ENCODE measurements around the gene MEIS1. TPM values are rescaled to one million over a fixed set of nuclear protein-coding genes. Genes with fewer than 3 reads are reported as not detected.
"Not testable (repeated sequence)": the region's sequence is repeated elsewhere in the genome, so short reads cannot be mapped to it uniquely, and the experiment has no call there.

Gene MEIS1
- not detected for total RNA-seq

DNA sequence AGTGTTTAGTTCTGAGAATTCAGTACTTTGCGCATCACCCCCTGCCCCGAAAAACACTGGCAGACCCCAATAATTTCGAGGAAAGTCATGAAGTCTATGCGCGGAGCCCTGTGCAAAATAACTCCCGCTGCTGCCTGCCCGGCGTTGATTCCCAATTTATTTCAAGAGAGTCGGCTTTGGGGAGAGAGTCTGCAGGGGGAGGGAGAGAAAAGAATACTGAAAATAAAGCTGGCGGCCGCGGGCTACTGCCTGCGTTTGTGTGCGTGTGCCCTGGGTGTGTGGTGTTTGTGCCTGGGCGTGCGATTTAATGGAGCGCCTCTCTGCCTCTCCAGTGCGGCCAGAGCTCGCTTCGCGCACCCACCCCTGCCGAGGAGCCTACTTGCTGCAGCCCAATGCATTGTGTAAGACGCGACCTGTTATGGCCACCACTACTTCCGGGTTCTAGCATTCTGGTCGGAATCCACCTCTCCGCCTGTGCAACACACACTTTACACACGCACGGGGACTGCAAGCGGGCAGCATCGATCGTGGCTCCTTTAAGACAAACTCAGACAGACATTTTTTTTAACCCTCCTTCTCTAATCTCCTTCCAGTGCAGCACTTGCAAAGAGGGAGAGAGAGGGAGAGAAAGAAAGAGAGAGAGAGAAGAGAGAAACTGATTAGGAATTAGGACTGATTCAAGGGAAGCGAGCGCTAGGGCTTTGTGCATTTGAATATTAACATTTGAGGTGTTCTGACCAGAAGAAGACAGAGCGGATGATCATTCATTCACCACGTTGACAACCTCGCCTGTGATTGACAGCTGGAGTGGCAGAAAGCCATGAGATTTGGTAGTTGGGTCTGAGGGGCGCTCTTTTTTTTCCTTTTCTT, at the start of gene MEIS1:
MEIS1 (plus strand) TSS at position 447 of the 870 bp plus-strand sequence. CDS start 732 bp downstream, outside the sequence.
- H3K36me3 Mint-ChIP-seq, result peaks cover 4% of the 10 kb centered on the region
- H3K27me3 Mint-ChIP-seq, result peaks cover 98% of the 10 kb centered on the region
- H3K4me3 Mint-ChIP-seq, result peak within 1 kb of the TSS; percentile 68
- no peak within 1 kb of the TSS for H3K27ac Mint-ChIP-seq
- peaks cover 32% of the 10 kb centered on the region for H3K4me1 Mint-ChIP-seq
- DNase-seq, result peak; percentile 34
- H3K9me3 Mint-ChIP-seq, result no peaks in the 10 kb centered on the region

DNA sequence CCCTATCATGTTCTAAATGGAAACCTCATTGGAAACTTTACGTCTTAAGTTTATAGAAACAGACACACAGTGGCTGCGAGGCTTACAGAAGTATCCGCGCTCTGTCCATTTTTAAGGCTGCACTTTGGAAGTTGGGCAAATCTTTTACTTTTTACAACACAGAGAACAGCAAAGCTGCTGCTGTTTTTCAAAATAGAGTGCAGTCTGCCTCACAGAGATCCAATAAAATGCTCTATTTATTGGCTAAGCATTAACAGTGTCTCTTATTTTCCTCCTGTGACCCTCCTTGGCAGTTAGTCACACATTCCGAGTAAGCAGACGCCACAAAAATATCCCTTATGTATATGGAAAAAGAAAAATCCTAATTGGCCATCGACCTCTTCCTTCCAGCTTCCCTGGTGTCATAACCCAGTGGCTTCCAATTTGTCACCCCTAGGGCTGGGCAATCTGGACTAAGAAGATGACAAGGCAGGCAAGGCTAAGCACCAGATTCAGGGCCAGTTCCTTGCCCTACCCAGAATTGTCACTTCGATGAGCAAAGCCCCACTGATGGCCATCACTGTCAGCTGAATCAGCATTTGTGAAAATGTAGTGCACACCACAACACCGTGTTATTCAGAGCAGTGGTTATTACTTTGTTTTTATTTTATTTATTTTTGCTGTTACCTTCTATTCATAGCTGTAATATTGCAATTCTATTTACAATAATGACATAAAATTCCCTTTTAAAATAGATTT, 47.7 kb upstream of the MEIS1 start:
- no peaks in the 10 kb centered on the region for H3K36me3 Mint-ChIP-seq
- H3K27ac Mint-ChIP-seq, result no peak overlapping the region
- no peak overlapping the region for H3K4me3 Mint-ChIP-seq
- no peaks in the 10 kb centered on the region for H3K4me1 Mint-ChIP-seq
- peaks cover 3% of the 10 kb centered on the region for H3K27me3 Mint-ChIP-seq
- peaks cover 2% of the 10 kb centered on the region for H3K9me3 Mint-ChIP-seq
- DNase-seq, result no peak

DNA sequence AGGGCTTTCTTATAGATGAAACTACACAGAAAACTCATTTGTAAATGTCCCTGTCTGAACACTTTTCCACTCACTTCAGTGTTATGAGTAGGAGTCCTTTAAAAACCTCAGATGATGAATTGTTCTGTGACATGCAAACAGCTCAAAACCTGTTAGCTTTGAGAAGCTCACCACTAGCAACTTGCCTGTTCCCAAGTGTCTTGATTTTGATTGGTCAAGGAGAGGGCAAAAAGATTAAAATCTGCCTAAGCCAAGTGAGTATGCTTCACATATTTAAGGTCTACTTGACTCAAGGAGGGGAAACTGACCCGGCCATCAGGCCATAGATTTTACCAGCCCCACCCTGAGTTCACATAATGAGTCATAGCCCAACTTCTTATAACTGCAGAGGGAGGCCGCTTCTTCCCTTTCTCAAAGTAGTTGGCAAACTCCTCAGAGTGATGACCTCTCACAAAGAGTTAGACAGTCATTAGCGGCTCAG, 45.2 kb upstream of the MEIS1 start:
- no peak for DNase-seq
- Mint-ChIP-seq H3K36me3 (no peaks in the 10 kb centered on the region), H3K4me1 (no peaks in the 10 kb centered on the region), H3K4me3 (no peak overlapping the region), H3K9me3 (peaks cover 4% of the 10 kb centered on the region), H3K27me3 (peaks cover 3% of the 10 kb centered on the region), H3K27ac (no peak overlapping the region)

DNA sequence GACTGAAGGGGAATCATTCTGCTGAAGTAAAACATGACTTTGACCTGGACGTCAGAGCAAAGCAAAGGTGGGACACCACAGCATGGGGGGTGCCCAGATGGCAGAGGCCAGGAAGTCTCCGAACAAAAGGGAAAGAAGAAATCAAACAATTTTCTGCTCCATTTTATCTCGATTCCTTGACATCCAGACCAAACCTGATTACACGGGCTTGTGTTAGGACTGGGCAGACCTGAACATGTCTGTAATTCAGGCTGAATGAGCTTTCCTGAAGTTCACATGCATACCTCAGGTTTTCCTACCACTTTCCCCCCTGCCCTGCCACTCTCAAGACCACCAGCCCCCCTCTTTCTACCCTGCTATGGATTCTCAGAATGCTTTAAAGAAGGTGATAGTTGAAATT, 44.8 kb upstream of the MEIS1 start:
- Mint-ChIP-seq H3K4me1 (no peaks in the 10 kb centered on the region), H3K27ac (no peak overlapping the region)

DNA sequence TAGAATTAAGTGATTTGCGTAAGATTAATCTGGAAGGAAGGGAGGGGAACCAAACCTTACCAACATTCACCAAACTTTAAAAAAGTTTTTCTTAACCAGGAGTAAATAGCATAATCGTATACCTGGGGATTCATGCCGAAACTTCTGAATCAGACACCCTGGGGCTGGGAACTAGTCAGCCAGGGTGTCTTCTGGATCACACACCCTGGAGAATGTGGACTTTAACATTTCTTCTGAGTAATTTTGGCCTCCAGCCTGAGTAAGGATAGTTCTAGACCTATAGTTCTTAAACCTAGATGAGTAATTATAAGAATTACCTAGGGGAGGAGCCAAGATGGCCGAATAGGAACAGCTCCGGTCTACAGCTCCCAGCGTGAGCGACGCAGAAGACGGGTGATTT, 44.1 kb upstream of the MEIS1 start:
- no peak for DNase-seq
- no peak overlapping the region for H3K4me3 Mint-ChIP-seq
- H3K4me1 Mint-ChIP-seq, result no peaks in the 10 kb centered on the region
- no peak overlapping the region for H3K27ac Mint-ChIP-seq
- no peaks in the 10 kb centered on the region for H3K36me3 Mint-ChIP-seq
- H3K27me3 Mint-ChIP-seq, result peaks cover 3% of the 10 kb centered on the region
- H3K9me3 Mint-ChIP-seq, result peaks cover 4% of the 10 kb centered on the region

More for the DNA sequence above, 44.8 kb upstream of the MEIS1 start:
- peaks cover 4% of the 10 kb centered on the region for H3K9me3 Mint-ChIP-seq
- peaks cover 3% of the 10 kb centered on the region for H3K27me3 Mint-ChIP-seq
- DNase-seq, result no peak
- no peak overlapping the region for H3K4me3 Mint-ChIP-seq
- H3K36me3 Mint-ChIP-seq, result no peaks in the 10 kb centered on the region

DNA sequence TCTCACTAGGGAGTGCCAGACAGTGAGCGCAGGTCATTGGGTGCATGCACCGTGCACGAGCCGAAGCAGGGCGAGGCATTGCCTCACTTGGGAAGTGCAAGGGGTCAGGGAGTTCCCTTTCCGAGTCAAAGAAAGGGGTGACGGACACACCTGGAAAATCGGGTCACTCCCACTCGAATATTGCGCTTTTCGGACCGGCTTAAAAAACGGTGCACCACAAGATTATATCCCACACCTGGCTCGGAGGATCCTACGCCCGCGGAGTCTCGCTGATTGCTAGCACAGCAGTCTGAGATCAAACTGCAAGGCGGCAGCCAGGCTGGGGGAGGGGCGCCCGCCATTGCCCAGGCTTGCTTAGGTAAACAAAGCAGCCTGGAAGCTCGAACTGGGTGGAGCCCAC, 43.7 kb upstream of the MEIS1 start:
- not testable (repeated sequence) for H3K36me3 Mint-ChIP-seq, H3K4me3 Mint-ChIP-seq, H3K4me1 Mint-ChIP-seq, H3K27me3 Mint-ChIP-seq, DNase-seq, H3K9me3 Mint-ChIP-seq, H3K27ac Mint-ChIP-seq

DNA sequence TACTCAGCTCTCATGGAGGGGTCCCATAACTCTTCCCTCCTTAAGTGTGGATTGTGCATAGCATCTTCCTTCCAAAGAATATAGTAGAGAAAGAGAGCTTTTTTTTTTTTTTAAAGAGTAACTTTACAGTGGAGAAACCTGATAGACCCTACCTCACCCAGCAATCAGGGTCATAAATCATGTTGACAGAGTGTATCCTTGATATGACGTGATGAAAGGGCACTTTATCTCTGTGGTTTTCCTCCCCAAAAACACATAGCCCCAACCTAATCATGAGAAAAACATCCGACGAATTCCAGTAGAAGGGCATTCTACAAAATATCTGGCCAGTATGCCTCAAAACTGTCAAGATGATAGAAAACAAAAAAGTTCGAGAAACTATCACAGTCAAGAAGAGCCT, 29.5 kb upstream of the MEIS1 start:
- Mint-ChIP-seq H3K4me1 (no peaks in the 10 kb centered on the region), H3K27me3 (no peaks in the 10 kb centered on the region), H3K27ac (no peak overlapping the region), H3K9me3 (peaks cover 7% of the 10 kb centered on the region), H3K36me3 (no peaks in the 10 kb centered on the region), H3K4me3 (no peak overlapping the region)
- DNase-seq, result no peak

DNA sequence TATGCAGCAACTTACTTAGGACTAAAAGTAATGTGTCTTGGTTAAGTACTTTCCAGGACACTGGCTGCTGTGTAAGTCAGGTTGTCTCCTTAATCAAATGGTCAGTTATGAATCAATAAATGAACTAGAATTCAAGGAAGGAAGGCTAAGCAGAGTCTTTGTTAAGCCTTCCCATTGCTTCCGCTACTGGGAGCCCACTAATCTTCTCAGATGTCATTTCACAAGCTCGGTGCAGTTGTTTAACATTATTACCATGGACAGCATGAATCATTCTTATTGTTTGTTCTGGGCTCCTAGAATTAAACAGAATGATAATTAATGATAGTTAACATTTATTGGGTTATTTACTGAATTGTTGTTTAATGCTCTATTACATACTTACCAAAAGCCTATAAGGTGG, 26.0 kb upstream of the MEIS1 start:
- H3K27me3 Mint-ChIP-seq, result peaks cover 3% of the 10 kb centered on the region
- no peaks in the 10 kb centered on the region for H3K4me1 Mint-ChIP-seq
- no peak overlapping the region for H3K4me3 Mint-ChIP-seq
- H3K36me3 Mint-ChIP-seq, result no peaks in the 10 kb centered on the region
- no peak for DNase-seq
- H3K27ac Mint-ChIP-seq, result no peak overlapping the region
- H3K9me3 Mint-ChIP-seq, result peaks cover 2% of the 10 kb centered on the region

DNA sequence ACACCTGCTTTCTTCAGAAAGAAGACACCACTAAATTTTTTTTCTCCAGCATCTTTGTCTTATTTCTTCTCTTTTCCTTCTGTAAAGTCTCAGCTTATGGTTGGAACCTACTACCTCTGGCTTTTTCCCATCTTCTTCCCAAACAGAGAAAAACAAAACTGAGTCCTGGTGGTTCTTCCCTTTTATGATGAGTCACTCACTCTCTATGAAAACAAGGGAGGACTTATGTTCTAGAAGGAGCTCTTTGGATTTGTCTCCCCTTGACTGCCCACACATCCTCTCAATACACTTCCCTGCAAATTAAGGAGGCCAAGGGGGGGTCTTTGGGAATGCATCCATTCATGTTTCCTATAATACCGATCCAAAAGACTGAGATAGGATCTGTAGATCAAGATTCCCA, 22.1 kb upstream of the MEIS1 start:
- Mint-ChIP-seq H3K4me3 (no peak overlapping the region), H3K27ac (no peak overlapping the region), H3K9me3 (no peaks in the 10 kb centered on the region), H3K36me3 (no peaks in the 10 kb centered on the region), H3K4me1 (no peaks in the 10 kb centered on the region), H3K27me3 (peaks cover 3% of the 10 kb centered on the region)
- DNase-seq, result no peak

DNA sequence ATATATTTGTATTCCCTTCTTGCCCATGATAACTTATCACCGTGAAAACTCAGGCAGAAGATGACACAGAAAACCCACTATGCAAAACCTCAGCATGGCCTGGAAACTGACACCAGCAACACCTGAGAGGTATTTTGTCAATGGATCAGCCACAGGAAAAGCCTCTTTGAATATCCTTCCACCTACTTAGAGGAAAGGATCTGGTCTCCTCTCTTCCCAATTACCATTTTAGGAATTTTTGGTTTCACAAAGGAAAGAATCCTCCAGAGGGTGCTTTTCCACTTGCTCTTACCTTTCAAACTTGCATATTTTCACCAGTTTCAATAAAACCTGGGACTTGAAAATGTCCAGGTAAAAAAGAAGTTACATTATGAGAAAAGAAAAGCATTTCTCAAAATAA, 20.0 kb upstream of the MEIS1 start:
- peaks cover 3% of the 10 kb centered on the region for H3K27me3 Mint-ChIP-seq
- H3K4me3 Mint-ChIP-seq, result no peak overlapping the region
- H3K9me3 Mint-ChIP-seq, result no peaks in the 10 kb centered on the region
- H3K36me3 Mint-ChIP-seq, result no peaks in the 10 kb centered on the region
- no peak overlapping the region for H3K27ac Mint-ChIP-seq
- no peaks in the 10 kb centered on the region for H3K4me1 Mint-ChIP-seq
- no peak for DNase-seq

DNA sequence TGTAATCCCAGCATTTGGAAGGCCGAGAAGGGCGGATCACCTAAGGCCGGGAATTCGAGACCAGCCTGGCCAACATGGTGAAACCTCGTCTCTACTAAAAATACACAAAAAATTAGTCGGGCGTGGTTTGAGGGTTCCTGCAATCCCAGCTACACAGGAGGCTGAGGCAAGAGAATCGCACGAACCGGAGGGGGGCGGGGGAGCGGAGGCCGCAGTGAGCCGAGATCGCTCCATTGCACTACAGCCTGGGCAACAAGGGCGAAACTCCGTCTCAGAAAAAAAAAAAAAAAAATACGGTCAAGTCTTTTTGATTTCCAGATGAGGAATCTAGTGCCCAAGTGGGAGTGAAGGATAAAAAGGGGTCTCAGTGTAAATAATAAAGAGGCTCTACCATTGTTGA, 16.5 kb upstream of the MEIS1 start:
- DNase-seq, result no peak
- Mint-ChIP-seq H3K36me3 (no peaks in the 10 kb centered on the region), H3K27ac (no peak overlapping the region), H3K9me3 (no peaks in the 10 kb centered on the region), H3K4me3 (no peak overlapping the region), H3K27me3 (peaks cover 3% of the 10 kb centered on the region), H3K4me1 (no peaks in the 10 kb centered on the region)

DNA sequence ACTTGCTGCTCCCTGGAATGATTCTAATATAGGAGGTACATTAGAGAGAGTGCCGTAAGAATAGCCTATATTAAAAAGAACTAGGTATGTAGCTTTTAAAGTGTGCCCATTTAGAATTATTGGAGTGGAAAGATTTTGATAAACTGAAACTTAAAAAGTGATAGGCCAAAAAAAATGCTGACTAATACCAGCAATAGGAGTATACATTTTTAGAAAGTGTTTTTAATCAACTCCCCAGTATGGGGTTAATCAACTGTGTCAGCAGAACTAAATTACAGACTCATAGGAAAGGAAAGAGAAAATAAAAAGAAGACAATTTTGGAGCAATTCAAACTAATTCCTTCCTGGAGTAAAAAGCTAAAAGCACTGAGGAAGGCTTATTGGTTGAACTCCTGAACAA, 13.3 kb upstream of the MEIS1 start:
- Mint-ChIP-seq H3K27ac (no peak overlapping the region), H3K9me3 (no peaks in the 10 kb centered on the region), H3K4me1 (no peaks in the 10 kb centered on the region), H3K4me3 (no peak overlapping the region), H3K27me3 (peaks cover 31% of the 10 kb centered on the region), H3K36me3 (no peaks in the 10 kb centered on the region)
- DNase-seq, result no peak

DNA sequence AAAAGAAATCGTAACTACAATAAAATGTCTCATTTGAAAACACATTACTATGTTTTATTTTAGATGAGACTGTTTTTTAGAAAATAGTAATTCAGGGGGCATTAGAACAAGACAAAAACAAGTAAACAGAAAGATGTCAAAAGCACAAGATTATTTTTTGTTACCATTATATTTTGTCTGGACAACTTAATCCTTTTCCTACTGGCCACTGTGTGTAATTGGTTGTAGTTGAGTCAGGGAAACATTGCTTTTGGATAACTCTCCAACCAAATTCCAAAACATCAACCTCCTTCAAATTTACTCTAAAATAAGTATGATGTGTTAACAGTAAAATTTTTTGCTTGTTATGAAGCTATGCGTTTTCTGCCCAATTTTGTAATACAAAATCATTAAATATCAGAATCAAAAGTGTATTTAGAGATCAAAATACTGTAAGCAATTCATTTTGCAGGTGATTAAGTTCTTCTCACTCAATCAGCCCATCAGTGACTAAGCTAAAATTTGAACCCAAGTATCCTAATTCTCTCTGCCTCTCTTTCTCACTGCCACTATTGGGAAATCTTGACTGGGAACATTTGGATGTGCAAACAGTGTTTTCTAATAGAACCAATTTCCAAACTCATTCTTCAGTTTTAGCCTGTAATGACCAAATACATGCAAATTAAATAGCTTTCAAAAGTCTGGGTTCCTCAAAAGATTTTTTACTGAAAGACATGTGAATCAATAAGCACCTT, 11.4 kb upstream of the MEIS1 start:
- no peak overlapping the region for H3K4me3 Mint-ChIP-seq
- H3K36me3 Mint-ChIP-seq, result no peaks in the 10 kb centered on the region
- H3K4me1 Mint-ChIP-seq, result no peaks in the 10 kb centered on the region
- no peak overlapping the region for H3K27ac Mint-ChIP-seq
- DNase-seq, result no peak
- H3K9me3 Mint-ChIP-seq, result no peaks in the 10 kb centered on the region
- peaks cover 50% of the 10 kb centered on the region for H3K27me3 Mint-ChIP-seq

DNA sequence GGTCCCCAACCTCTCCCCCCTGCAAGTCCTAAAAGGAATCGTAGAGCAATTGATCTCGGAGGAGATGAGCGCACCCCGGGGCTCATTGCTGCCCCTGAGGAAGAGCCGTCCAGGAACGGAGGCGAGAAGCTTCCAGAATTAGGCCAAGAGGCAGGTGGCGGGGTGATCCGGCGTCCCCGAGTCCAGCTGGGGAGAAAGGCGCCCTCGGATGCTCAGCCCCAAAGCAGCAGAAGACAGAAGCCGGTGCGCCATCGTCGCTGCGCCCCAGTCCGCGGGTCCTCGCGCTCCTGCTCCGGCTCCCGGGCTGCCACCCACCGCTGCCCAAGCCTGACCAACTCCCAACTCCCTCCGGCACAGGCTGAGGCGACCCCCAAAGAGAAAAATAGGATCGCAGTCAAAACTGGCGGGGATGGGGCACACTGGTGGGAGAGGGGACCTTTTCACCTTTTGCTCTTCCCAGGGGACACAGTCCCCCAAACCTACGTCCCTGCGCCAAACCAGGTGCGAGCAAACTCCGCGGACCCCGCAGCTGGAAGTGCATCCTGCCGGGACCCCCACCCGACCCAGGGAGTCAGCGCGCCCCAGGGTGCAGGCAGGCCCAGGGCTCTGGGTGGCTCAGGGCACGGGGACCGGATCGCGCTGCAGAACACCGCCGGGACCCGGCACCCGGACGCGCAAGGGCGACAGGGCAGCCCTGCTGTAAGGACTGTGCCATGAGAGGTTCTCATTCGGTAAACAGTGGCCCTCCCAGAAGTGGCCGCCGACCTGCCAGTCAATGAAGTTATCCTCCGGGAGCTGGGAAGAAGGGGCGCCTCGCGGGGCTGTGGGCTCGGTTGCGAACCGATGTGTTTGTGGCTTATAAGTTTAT, 8.4 kb upstream of the MEIS1 start:
- no peak for DNase-seq
- H3K9me3 Mint-ChIP-seq, result no peaks in the 10 kb centered on the region
- H3K36me3 Mint-ChIP-seq, result no peaks in the 10 kb centered on the region
- H3K27me3 Mint-ChIP-seq, result peaks cover 74% of the 10 kb centered on the region
- H3K4me3 Mint-ChIP-seq, result no peak overlapping the region
- no peak overlapping the region for H3K27ac Mint-ChIP-seq
- H3K4me1 Mint-ChIP-seq, result no peaks in the 10 kb centered on the region
